HG03432 (cell line): ENCODE results near the gene MYO16.

Experiments used
- ATAC-seq: cut with Tn5 transposase; IDR thresholded peaks from one replicate; pipeline ENCODE4 v1.9.1; 2021; ENCODE audit warnings: mild to moderate bottlenecking, moderate library complexity; ENCODE audit not compliant: unreplicated experiment

MYO16 gene

DNA sequence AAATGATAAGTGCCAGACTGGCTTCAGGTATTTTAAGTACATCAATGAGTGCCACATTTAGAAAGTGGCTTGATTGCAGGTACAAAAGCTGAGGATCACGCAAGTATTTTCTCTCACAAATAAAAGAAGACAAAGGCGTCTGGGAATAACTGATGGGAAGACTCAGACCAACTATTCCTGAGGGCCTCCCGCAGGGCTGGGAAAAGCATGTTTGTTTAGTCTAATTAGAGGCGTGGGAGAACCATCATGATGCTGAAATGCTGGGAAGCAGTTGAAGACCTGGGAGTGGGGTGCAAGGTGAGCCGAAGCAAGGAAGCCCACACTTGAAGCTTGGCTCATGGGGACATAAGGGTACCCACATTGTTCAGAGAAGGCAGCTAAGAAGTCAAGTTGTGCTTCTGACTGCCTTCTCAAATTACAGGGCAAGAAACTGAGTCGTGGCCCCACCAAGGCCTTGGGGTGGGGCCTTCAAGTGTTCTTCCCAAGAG is 536.0 kb downstream of the MYO16 start:
- no peak for ATAC-seq

DNA sequence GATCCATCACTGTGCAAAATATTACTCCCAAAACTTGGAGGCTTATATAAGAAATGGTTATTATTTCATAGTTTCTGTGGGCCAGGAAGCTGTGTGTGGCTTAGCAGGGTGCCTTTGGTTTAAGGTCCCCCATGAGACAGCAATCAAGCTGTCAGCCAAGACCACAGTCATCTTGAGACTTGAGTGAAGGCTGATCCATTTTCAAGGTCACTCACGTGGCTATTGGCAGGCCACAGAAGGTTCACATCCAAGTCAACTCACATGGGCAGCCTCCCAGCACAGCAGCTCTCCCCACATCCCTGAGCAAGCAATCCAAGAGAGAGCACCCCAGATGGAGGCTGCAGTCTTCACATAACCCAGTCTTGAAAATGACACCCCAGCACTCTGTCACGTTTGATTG is 537.4 kb downstream of the MYO16 start:
- ATAC-seq: peak; percentile 34

DNA sequence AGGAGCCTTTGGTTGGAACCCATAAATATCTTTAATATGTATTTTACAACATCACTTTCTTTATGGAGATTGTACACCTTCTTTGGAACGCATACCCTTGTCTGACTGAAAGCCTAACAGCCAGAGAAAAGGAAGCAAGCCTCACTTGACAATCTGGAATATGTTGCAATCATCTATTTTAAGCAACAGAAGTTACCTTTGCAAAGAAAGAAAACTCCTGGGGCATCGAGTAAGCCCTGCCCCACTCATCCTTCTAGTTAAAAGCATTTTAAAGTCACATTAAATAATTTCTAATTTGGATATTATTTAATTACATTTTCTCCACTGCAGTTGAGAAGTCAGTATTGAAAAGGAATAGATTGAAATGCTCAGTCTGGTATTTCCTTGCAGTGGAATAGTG is 542.7 kb downstream of the MYO16 start:
- no peak for ATAC-seq

DNA sequence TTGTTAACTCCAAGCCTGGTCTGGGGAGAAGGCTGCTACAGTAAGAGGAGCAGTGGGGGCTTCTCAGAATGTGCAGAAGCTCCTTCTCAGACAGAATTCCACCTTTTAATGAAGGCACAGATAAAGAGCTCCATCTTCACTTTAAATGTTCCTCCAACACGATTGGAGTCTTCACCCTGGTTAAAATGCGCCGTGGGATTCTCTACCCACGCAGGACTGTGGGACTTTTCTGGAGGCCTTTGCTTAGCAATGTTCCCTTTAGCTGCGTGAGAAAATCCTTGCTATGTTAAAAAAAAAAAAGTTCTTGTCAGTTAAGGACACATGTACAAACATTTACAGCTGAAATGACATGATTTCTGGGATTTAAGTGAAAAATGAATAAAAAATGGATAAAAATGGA is 546.3 kb downstream of the MYO16 start:
- no peak for ATAC-seq

DNA sequence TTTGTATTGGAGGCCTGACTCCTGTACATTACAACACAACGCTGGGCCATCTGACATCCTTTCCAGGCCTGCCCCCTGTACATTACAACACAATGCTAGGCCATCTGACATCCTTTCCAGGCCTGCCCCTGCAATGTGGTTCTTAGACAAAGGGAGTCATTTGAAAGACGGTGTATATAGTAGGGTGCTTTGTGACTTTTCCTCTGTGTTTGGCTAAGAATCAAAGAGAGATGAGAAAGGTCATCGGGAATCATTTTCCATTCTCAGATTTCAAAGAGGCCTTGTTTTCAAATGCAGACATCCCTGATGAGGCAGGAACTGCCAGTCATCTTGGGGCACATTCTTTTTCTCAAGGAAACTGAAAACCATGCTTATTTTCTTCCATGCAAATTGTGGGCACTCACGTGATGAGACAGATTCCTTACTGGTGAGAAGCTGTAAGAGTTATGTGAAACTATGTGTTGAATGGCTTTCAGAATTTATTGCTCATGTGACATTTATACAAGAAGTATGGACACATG is 551.6 kb downstream of the MYO16 start:
- no peak for ATAC-seq

DNA sequence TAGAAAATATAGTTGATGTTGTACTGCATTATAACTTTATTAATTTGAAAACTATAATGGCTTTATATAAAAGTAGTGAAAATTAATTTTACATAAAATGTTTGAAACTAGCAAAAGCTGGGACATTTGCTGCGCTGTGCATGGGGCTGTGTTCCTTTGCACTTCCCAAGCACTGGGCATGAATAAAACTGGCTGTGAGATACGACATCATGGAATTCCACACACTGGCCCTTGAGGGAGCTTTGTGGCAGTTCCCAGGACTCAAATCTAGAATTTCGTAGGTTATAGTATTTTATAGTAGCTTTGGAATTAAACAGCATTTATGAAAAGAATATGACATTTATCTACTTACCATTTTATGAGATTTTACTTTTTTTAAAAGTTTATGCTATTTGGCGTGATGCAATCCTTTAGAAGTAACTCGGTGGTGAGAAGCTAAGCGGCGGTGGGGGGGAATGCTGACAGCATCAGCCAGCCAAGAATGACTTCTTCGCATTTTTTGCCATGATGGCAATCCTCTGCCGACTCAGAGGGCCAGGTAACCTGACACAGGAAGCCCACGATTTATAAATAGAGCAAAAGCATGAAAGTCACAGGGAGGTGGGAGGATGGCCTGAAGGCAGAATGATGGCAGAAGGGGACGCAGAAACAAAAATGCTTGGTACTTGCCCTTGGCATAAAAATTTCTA is 553.5 kb downstream of the MYO16 start:
- no peak for ATAC-seq

DNA sequence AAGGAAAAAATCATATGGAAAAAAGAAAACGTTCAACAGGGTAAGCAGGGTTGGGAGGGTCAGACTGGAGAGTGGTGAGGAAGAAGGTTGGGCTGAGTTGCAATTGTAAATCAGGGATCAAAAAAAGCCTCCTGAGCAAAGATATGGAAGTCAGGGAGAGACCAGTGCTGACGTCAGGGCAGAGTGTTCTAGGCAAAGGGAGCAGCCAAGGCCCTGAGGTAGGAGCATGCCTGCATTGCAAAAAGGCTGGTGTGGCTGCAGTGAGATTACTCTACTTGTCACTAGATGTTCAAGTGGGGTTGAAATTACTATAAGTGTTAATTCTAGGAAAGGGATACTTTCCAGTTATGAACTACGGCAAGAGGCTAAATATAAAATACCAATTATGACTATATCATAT is 562.0 kb downstream of the MYO16 start:
- ATAC-seq: no peak

DNA sequence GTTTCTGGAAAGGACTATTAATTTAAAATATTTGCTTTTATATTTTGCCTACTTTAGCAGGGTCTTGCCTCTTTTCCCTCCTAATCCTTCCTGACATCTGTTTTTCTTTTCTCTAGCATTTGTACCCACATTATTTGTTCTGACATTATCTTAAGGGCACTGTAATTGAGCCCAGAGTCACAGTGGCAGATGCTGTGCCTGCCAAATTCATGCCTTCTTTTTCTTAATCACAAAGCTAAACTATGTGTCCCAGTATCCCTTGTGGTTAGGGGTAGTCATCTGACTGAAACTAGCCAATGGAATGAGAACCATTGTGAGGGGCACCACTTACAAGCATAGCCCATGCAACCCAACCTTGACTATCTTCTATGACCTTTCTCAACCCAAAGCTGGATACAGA is 562.9 kb downstream of the MYO16 start:
- ATAC-seq: no peak

DNA sequence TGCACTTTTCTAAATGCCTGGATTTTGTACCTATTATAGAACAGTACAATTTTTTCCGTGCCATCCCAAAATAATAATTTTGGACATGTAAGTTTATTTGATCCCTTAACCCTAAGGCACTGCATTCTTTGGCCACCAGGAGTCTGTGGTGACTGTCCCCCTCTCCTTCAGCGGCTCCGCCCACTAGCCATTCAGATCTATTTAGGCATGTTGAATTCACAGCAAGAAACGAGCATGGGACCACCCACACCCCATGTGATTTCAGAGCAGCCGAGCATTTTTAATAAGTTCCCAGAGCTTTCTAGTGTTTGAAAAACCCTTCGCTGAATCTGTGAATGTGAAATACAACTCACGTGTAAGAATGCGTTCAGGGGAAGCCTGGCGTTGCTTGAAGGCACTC is 567.5 kb downstream of the MYO16 start:
- no peak for ATAC-seq

DNA sequence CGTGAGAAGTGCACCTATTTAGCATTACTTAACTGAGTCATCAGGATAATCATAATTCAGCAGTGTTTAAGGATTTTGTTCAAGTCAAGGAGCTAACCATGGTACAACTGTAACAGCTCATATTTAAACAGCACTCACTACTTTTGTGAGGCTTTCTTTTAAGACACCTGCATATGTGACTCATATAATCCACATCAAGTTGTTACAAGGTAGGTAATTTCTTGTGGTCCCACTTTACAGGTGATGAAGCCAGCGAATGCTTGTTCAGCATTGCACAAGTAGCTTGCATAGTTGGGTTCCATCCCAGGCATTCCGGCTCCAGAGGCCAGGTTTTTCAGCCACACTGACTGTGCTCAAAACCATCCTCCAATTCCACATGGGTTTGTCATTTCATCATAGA is 569.2 kb downstream of the MYO16 start:
- no peak for ATAC-seq

DNA sequence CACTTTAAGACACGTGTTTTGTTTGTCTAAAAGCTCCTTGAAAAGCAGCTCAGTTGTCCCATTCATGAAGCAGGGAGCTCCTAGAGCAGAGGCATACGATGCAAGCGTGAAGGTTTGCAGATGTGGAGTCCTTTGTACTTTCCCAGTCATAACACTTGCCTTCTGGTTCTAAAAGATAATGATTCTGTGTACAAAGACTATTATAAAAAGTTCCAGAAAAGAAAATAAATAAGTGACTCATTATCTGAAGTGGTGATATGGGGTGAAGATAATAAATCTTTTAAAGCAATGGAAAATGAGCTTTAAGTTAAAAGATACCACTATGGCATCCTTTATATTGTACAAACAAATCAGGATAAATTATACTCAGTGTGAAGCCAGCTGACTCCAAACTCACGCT is 569.9 kb downstream of the MYO16 start:
- ATAC-seq: no peak

DNA sequence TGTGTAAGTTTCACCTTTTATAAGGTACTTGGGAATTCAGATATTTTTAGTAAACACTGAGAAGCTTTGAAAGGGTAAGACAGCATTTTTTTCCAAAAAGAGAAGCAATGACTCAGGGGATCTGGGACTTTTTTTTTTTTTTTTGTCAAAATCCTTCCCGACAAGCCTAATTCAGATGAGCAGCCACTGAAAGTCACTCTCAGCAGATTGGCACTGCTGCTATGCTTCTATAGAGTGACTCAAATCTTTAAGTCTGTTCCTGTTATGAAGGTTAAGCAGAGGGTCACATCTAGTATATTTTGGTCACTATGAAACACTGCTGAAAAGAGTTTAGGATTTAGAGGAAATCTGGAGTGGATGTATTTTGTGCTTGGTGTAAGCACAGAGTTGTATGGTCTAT is 571.1 kb downstream of the MYO16 start:
- ATAC-seq: no peak

DNA sequence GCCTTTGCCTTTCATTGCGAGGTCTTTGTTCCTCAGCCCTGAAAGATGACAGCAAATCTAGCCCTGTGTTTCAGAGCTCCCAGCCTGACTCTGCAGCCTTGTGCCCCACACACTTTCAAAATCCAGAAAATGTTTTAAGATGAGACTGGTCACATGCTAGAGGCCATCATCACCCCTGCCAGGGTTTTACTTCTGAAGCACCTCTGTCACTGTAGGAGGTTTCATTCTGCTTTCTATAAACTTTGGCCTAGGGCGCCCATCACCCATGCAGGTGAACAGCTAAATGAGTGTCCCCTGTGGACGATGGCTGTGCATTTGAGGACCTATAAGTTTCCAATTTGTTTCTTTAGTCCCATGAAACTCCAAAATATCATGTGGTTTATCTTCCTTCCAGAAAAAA is 574.2 kb downstream of the MYO16 start:
- no peak for ATAC-seq

DNA sequence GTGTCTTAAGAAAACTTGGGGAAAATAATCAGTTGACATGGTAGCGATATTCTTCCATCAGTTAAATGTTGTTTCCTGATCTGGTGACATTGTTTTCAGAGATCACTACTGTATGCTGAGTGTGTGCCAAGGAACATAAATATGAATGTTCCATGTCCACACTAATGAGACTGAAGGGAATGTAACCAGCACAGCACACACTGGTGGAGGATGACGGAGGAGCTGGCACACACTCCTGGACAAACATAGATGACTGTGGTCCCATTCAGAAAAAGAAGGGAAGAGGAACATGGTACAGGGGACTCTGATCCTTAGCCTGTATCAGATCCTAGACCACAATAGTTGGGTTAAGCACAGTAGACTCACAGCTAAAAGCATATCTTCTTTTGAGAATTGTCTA is 574.8 kb downstream of the MYO16 start:
- no peak for ATAC-seq

DNA sequence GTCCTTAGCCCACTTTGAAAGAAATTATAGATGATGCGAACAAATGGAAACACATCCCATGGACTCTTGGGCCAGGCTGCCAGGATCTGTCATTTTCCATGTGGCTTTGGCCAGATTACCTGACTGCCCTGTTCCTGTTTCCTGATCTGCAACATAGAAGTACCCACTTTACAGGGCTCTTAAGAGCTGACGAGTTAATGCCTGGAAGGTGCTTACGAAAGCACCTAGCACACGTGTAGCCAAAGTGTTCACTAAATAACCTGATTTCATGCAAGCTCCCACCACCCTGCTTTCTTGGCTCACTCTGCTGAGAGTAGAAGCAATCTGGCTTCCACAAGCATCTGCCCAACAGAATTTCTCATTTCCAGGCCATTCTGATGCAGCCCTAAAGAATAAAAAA is 575.2 kb downstream of the MYO16 start:
- ATAC-seq: no peak

DNA sequence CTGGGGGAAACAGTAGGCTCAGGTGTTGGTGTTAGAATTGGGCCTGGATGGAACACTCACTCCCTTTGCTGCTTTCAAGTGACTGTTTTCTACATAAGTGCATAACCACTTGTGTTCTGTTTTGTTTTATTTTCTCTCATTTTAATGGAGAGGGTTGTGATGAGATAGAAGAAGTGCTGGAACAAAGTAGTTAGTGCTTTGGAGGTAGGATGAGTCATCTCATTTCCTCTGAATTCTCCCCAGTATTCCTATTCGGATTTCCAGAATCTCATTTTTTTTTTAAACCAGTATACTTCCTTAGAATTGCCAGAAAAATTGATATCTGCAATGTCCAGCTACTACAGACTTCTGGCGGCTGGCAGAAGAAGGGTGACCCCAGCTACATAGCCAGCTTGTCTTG is 575.9 kb downstream of the MYO16 start:
- ATAC-seq: no peak

DNA sequence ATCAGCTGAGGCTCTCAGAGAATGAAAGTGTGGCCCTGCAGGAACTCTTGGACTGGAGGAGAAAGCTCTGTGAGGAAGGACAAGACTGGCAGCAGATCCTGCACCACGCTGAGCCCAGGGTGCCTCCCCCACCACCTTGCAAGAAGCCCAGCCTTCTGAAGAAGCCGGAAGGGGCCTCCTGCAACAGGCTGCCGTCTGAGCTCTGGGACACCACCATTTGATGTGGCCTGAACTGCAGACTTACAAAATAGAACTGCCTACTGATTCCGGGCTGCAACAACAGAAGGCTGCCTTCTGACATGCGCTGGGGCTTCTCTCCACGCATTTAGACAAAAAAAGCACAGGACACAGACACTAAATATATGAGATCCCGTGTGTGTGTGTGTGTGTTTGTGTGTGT is 577.2 kb downstream of the MYO16 start:
- ATAC-seq: no peak

DNA sequence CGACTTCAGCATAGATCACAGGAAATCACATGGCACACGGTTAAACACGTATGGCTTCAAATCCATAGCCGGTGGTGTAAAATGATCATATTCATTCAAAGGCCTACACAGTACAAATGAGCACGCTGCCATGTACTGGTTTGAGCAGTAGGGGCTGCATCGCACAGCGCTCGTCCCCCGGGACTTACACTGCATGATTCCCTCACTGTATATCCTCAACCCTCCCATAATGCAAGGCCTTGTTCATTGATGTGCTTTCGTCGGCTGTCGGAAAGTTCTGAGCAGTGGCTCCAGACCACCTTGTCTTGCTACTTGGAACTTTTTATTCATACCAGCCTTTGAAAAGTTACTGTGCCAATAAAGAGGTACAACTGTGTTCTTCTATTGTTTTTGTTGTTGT is 578.2 kb downstream of the MYO16 start:
- ATAC-seq: no peak

DNA sequence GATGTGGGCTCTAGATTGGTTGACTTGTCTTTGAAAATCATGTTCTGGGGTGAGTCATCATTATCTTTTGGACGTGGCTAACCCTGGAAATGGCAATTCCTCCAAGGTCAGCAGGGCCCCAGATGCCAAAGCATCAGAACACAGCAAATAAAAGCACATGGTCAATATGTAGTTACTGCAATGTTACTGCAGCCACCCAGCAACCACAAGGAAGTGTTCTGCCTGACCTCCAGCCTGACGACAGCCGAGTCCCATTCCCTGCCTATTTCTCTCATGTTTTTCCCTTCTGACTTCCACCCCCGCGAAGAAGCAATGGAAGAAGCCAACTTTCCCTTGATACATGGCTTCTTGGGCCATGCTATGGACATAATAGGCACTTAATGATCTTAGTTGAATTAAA is 579.1 kb downstream of the MYO16 start:
- ATAC-seq: no peak

DNA sequence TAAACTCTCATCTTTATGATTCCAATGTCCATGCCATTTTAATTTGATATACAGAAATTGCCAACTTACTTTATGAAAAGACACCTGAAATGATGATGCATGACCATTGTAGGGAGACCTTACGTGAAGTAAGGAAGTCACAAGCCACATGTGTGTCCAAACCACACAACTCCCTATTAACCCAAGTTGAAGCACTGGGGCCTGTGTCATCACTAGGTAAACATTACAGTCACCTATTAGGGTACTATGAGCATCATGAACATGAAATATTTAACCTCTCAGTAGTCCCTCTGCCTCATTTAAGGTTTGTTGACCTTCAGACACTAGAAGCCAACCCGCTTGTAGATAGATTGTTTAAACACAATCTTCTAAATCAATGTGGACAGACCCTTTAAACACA is 580.1 kb downstream of the MYO16 start:
- no peak for ATAC-seq

DNA sequence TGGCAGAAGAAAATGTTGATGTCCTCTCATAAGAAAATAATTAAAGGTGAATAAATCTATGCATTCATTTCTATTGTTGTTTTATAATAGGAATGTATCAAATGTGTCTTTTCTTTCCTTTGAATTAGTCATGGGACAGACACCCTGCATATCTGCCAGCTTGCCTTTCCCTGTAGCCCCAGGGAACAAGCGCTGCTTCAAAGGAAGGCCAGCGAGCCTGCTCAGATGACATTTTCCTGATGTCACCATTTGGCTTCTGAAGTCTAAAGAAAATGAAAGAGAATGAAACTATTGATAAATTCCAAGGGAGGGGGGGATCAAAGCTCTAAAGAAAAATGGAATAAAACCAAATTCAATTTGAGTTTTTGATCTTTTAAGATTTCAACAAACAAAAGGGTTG is 582.2 kb downstream of the MYO16 start:
- ATAC-seq: no peak

DNA sequence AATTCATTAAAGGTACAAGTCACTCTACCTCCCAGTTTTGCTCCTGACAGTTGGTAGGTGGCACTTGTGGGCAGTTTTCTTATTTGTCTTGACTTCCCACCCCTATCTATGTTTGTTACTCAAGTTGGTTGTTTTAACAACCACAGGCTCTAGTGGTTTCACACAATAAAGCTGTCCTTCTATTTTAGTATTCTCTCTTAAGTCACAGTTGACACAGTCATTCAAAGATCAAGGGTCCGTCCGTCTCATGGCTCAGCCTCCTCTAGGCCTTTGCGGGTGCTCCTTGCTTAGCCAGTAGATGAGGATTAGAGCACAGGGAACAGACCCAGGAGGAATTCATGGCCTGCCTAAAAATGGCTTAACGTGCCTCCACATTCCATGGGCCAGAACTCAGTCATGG is 583.2 kb downstream of the MYO16 start:
- ATAC-seq: peak; percentile 68

DNA sequence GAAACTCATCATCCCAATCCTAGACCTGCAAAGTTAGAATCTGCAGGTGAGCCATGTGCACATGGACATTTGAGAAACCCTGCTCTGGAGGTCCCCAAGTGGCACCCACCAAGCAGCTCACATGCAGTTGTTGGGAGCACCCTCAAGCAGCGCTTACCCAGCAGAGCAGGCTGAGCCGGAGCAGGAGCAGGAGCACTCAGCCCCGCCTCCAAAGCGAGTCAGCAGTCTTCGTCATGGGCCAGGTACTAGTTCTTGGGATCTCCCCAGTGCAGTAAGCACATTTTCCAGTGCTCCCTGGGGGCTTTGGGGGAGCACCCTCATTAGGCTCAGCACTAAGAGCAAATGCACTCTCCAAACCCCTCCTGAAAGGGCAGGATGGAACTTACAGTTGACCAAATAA is 584.3 kb downstream of the MYO16 start:
- ATAC-seq: no peak
